ENCODE measurements around the gene ANO8.

Gene ANO8

DNA sequence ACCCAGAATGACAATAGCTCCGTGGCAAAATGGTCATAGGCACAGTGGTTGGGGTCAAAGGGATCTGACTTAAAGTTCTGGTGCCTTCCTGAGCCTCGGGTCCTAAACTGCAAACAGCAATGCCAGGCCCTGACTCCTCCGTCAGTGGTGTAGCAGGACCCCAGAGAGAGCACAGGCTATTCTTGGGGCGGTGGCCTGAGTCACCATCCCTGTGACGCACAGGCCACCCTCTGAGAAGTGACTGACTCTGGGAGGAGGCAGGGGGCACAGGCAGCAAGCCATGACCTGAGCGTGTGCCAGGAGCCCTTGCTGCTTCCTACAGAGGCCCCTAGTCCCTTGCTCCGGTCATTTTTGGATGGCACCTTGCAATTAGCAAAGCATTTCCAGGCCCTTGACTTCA is 23.7 kb upstream of the ANO8 start:
- DNase-seq = peak; percentile 41 to 84
- Histone ChIP-seq H3K27ac (peak overlapping the region in 1 of 2 donors; percentile 49), H3K27me3 (no peaks in the 10 kb centered on the region), H3K4me1 (peaks cover 0 to 6% (median 0%) of the 10 kb centered on the region in 4 donors), H3K36me3 (no peaks in the 10 kb centered on the region), H3K4me3 (no peak overlapping the region), H3K9me3 (no peaks in the 10 kb centered on the region)
- TF ChIP-seq, protein P1, sequence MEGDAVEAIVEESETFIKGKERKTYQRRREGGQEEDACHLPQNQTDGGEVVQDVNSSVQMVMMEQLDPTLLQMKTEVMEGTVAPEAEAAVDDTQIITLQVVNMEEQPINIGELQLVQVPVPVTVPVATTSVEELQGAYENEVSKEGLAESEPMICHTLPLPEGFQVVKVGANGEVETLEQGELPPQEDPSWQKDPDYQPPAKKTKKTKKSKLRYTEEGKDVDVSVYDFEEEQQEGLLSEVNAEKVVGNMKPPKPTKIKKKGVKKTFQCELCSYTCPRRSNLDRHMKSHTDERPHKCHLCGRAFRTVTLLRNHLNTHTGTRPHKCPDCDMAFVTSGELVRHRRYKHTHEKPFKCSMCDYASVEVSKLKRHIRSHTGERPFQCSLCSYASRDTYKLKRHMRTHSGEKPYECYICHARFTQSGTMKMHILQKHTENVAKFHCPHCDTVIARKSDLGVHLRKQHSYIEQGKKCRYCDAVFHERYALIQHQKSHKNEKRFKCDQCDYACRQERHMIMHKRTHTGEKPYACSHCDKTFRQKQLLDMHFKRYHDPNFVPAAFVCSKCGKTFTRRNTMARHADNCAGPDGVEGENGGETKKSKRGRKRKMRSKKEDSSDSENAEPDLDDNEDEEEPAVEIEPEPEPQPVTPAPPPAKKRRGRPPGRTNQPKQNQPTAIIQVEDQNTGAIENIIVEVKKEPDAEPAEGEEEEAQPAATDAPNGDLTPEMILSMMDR (IDR thresholded peaks at IDR 0.05) = no peak
- intact Hi-C loops (cut with DNase I; ENCODE audit: low total_unique reads) = no loop called here

DNA sequence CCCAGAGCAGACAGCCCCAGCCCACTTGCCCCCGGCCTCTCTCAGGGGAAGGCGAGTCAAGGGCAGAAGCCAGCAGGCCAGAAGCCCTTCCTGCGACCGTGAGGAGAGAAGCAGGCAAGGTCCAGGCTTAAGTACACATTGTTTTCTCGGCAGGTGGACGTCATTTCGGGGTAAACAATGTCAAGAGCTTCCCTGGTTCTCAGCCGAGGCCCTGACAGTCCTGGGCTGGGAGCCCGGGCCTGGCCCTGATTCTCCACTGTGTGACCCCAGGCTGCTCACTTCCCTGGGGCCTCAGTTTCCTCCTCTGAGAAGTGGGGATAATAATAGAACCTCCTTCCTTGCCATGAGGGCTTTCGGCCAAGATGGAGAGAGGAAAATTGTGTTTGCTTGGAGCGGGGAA is 23.1 kb upstream of the ANO8 start:
- Histone ChIP-seq H3K27ac (peak overlapping the region; percentile 16 to 49), H3K4me1 (peaks cover 0 to 10% (median 0%) of the 10 kb centered on the region in 4 donors), H3K36me3 (no peaks in the 10 kb centered on the region), H3K4me3 (no peak overlapping the region), H3K9me3 (no peaks in the 10 kb centered on the region), H3K27me3 (no peaks in the 10 kb centered on the region)
- TF ChIP-seq, protein P1 (IDR thresholded peaks at IDR 0.05) = no peak
- intact Hi-C loops (cut with DNase I; ENCODE audit: low total_unique reads) = no loop called here
- no peak for DNase-seq

DNA sequence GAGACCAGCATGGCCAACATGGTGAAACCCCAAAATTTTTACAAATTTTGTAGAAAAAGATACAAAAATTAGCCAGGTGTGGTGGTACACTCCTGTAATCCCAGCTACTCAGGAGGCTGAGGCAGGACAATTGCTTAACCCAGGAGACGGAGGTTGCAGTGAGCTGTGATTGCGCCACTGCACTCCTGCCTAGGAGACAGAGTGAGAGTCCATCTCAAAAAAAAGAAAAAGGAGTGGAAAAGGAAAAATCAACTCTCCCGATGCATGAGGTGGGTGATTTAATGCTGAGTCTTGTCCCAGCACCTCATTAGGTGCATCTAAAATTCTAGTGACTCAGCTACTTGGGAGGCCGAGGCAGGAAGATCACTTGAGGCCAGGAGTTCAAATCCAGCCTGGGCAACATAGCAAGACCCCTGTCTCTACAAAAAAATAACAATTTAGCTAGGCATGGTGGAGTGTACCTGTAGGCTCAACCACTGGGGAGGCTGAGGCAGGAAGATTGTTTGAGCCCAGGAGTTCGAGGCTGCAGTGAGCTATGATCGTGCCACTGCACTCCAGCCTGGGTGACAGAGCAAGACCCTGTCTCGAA is 22.5 kb upstream of the ANO8 start:
- intact Hi-C loops (cut with DNase I; ENCODE audit: low total_unique reads) = no loop called here
- Histone ChIP-seq H3K4me1 (peaks cover 0 to 11% (median 0%) of the 10 kb centered on the region in 4 donors), H3K36me3 (no peaks in the 10 kb centered on the region), H3K9me3 (no peaks in the 10 kb centered on the region), H3K4me3 (no peak overlapping the region), H3K27ac (peak overlapping the region in 1 of 2 donors; percentile 49), H3K27me3 (peaks cover 0 to 2% of the 10 kb centered on the region in 2 donors)
- DNase-seq = no peak
- TF ChIP-seq, protein P1 (IDR thresholded peaks at IDR 0.05) = no peak

DNA sequence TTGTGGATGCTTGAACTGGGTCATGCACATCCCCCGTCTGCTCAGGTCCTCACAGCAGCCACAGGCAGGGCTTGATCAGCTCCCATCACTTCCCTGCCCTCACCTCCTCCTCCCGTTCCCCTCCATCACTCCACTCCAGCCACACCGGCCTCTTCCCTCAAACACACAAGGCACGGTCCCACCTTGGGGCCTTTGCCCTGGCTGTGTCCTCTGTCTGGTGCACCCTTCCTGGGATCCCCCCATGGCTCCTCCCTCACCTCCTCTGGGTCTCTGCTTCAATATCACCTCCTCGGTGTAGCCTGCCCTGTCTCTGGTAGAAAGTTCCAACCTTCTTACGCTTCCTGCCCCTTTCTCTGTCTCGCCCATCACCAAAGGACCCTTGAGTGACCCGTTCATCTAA is 18.7 kb upstream of the ANO8 start:
- TF ChIP-seq, protein P1 (IDR thresholded peaks at IDR 0.05) = no peak
- DNase-seq = no peak
- Histone ChIP-seq H3K4me3 (no peak overlapping the region), H3K9me3 (no peaks in the 10 kb centered on the region), H3K4me1 (peaks cover 0 to 20% (median 10%) of the 10 kb centered on the region in 4 donors), H3K27me3 (peaks cover 0 to 5% of the 10 kb centered on the region in 2 donors), H3K36me3 (no peaks in the 10 kb centered on the region), H3K27ac (no peak overlapping the region)
- intact Hi-C loops (cut with DNase I; ENCODE audit: low total_unique reads) = no loop called here

DNA sequence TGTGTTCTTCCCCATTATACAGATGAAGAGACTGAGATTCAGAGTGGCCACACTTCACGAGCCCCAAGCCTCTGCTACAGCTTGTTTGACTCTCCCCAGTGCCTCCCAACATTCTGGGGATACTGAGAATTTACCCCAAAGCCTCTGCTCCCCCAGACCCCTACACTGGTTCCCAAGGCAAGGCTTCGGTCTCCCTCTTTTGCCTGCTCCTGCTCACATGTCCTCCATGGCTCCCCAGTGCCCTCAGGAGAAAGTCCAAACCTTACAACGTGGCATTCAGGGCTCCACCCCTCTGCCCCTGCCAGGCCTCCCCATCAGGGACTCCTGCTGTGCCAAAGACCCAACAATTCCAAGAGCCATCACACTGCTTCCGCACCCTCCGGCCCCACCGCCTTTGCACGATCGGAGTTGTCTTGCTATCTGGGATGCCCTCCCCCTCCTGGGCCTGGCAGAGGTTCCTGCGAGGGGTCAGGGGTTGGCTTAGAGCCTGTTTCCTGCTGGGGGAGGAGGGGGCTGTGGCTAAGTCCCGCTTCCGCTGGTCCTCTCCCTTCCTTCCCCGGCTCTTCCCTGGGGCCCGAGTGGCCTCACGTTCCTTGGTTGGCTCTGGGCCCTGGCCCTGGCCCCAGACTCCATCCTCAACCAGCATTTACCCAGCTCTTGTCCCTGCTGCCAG is 18.1 kb upstream of the ANO8 start:
- H3K4me3 ChIP-seq = no peak overlapping the region
- peaks cover 0 to 5% of the 10 kb centered on the region in 2 donors for H3K27me3 ChIP-seq
- H3K27ac ChIP-seq = no peak overlapping the region
- peaks cover 0 to 22% (median 16%) of the 10 kb centered on the region in 4 donors for H3K4me1 ChIP-seq
- DNase-seq = no peak
- TF ChIP-seq, protein P1 (IDR thresholded peaks at IDR 0.05) = no peak
- H3K36me3 ChIP-seq = no peaks in the 10 kb centered on the region
- intact Hi-C loops (cut with DNase I; ENCODE audit: low total_unique reads) = no loop called here
- no peaks in the 10 kb centered on the region for H3K9me3 ChIP-seq

Measured in tibial artery (tissue), 4 donors.